Measurements from ENCODE around the gene CCL7.

CCL7 gene

DNA sequence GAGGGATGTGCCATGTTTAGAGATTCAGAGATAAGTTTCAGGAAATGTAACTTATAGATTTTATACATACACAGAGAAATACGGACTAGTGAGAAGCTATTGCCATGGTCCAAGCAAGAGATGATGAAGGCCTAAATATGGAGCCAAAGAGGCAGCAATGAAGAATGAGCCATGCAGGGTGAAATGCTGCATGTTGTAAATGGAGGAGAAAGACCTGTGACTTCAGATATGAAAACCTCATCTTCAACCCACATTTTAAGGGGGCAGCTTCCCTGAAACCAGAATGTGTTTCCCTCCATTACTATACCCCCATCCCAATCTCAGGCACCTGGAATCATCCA, 12.1 kb upstream of the CCL7 start:
- ChIA-PET CTCF (no interaction called here), POLR2A (no interaction called here)
- DNase-seq (ENCODE audit: extremely low spot score), result no peak
- TF ChIP-seq ZNF384 (IDR thresholded peaks at IDR 0.05) (no peak), TARDBP (IDR thresholded peaks at IDR 0.05) (no peak), SUZ12 (IDR thresholded peaks at IDR 0.05) (no peak), CTBP1 (IDR thresholded peaks at IDR 0.05; ENCODE audit: borderline replicate concordance) (no peak), LEF1 (IDR thresholded peaks at IDR 0.05; ENCODE audit: borderline replicate concordance) (no peak), BHLHE40 (IDR thresholded peaks at IDR 0.05; ENCODE audit: borderline replicate concordance) (no peak), HDGF (IDR thresholded peaks at IDR 0.05; ENCODE audit: borderline replicate concordance) (no peak), PKNOX1 (IDR thresholded peaks at IDR 0.05) (no peak), ELF4 (IDR thresholded peaks at IDR 0.05) (no peak), ARNT (IDR thresholded peaks at IDR 0.05) (no peak), FOXA1 (IDR thresholded peaks at IDR 0.05) (no peak), NFRKB (IDR thresholded peaks at IDR 0.05) (no peak), L3MBTL2 (conservative IDR thresholded peaks at IDR 0.05) (no peak), SP1 (IDR thresholded peaks at IDR 0.05) (no peak), FOXK2 (IDR thresholded peaks at IDR 0.05) (no peak)

- DNase-seq (ENCODE audit: extremely low spot score), result no peak
- no peak for TF ChIP-seq ZNF384 (IDR thresholded peaks at IDR 0.05)
- no peak for TF ChIP-seq HDGF (IDR thresholded peaks at IDR 0.05; ENCODE audit: borderline replicate concordance)
- TF ChIP-seq FOXK2 (IDR thresholded peaks at IDR 0.05), result no peak
- TF ChIP-seq SP1 (IDR thresholded peaks at IDR 0.05), result no peak
- no peak for TF ChIP-seq PKNOX1 (IDR thresholded peaks at IDR 0.05)
- TF ChIP-seq FOXA1 (IDR thresholded peaks at IDR 0.05), result no peak
- no peak for TF ChIP-seq L3MBTL2 (conservative IDR thresholded peaks at IDR 0.05)
- TF ChIP-seq ELF4 (IDR thresholded peaks at IDR 0.05), result no peak
- TF ChIP-seq CTBP1 (IDR thresholded peaks at IDR 0.05; ENCODE audit: borderline replicate concordance), result no peak
- TF ChIP-seq TARDBP (IDR thresholded peaks at IDR 0.05), result no peak
- no peak for TF ChIP-seq FOXM1 (IDR thresholded peaks at IDR 0.05; ENCODE audit: borderline replicate concordance)
- no peak for TF ChIP-seq LEF1 (IDR thresholded peaks at IDR 0.05; ENCODE audit: borderline replicate concordance)
- ChIA-PET CTCF (no interaction called here), POLR2A (no interaction called here)
These were observed 10.9 kb upstream of the CCL7 start for GRCh38 chr17:34259146-34259545.

- DNase-seq (ENCODE audit: extremely low spot score), result no peak
- TF ChIP-seq LEF1 (IDR thresholded peaks at IDR 0.05; ENCODE audit: borderline replicate concordance), result no peak
- TF ChIP-seq BHLHE40 (IDR thresholded peaks at IDR 0.05; ENCODE audit: borderline replicate concordance), result no peak
- TF ChIP-seq L3MBTL2 (conservative IDR thresholded peaks at IDR 0.05), result no peak
- TF ChIP-seq NFRKB (IDR thresholded peaks at IDR 0.05), result no peak
- TF ChIP-seq ELF4 (IDR thresholded peaks at IDR 0.05), result no peak
- no peak for TF ChIP-seq ARNT (IDR thresholded peaks at IDR 0.05)
- TF ChIP-seq CTBP1 (IDR thresholded peaks at IDR 0.05; ENCODE audit: borderline replicate concordance), result no peak
- no peak for TF ChIP-seq FOXA1 (IDR thresholded peaks at IDR 0.05)
- no peak for TF ChIP-seq FOXM1 (IDR thresholded peaks at IDR 0.05; ENCODE audit: borderline replicate concordance)
- no peak for TF ChIP-seq SUZ12 (IDR thresholded peaks at IDR 0.05)
- TF ChIP-seq FOXK2 (IDR thresholded peaks at IDR 0.05), result no peak
- ChIA-PET POLR2A (no interaction called here), CTCF (no interaction called here)
These were observed 9.2 kb upstream of the CCL7 start for GRCh38 chr17:34260861-34261260.

DNA sequence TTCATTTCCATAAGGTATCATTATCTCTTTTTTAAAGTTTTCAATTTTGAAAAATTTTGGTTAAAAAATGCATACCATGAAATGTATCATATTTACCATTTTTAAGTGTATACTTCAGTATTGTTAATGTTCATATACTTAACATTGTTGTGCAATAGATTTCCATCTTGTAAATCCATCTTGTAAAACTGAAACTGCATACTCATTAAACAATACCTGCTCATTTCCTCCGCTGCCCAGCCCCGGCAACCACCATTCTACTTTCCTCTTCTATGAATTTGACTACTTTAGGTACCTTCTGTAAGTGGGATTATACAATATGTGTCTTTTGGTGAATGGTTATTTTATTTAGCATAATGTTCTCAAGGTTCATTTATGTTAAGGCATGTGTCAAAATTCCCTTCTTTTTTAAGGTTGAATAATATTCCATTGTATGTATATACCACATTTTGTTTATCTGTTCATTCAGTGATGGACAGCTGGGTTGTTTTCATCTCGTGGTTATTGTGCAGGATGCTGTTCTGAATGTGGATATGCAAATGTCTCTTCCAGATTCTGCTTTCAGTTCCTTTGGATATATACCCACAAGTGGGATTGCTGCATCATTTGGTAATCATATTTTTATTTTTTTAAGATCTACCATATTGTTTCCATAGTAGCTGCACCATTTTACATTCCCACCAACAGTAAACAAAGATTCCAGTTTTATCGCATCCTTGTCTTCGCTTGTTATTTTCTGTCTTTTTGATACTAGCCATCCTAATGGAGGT, 8.3 kb upstream of the CCL7 start:
- no peak for TF ChIP-seq CTBP1 (IDR thresholded peaks at IDR 0.05; ENCODE audit: borderline replicate concordance)
- TF ChIP-seq FOXA1 (IDR thresholded peaks at IDR 0.05), result no peak
- no peak for TF ChIP-seq PKNOX1 (IDR thresholded peaks at IDR 0.05)
- TF ChIP-seq ZNF384 (IDR thresholded peaks at IDR 0.05), result no peak
- no peak for TF ChIP-seq LEF1 (IDR thresholded peaks at IDR 0.05; ENCODE audit: borderline replicate concordance)
- TF ChIP-seq SUZ12 (IDR thresholded peaks at IDR 0.05), result no peak
- TF ChIP-seq NFRKB (IDR thresholded peaks at IDR 0.05), result no peak
- no peak for TF ChIP-seq ELF4 (IDR thresholded peaks at IDR 0.05)
- TF ChIP-seq HDGF (IDR thresholded peaks at IDR 0.05; ENCODE audit: borderline replicate concordance), result no peak
- TF ChIP-seq L3MBTL2 (conservative IDR thresholded peaks at IDR 0.05), result no peak
- no peak for TF ChIP-seq FOXK2 (IDR thresholded peaks at IDR 0.05)
- no peak for TF ChIP-seq TARDBP (IDR thresholded peaks at IDR 0.05)
- TF ChIP-seq SP1 (IDR thresholded peaks at IDR 0.05), result no peak
- TF ChIP-seq ARNT (IDR thresholded peaks at IDR 0.05), result no peak
- TF ChIP-seq BHLHE40 (IDR thresholded peaks at IDR 0.05; ENCODE audit: borderline replicate concordance), result no peak
- no peak for TF ChIP-seq FOXM1 (IDR thresholded peaks at IDR 0.05; ENCODE audit: borderline replicate concordance)
- ChIA-PET POLR2A (no interaction called here), CTCF (no interaction called here)
- DNase-seq (ENCODE audit: extremely low spot score), result no peak

DNA sequence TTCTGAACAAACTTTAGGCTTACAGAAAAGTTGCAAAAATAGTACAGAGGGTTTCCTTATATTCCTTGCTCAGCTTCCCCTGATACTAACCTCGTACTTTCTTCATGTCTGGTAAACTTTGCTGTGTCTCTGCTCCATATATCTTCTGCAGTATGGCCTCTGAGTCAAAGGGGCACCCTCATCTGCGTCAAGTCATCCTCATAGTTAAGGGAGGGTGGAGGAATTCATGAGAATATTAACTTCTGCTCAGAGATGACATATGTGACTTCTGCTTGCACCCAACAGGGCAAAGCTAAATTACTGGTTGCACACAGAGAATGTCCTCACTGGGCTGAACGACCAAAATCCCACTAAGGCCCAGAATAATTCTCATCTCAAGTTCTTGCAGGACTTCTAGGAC, 4.3 kb upstream of the CCL7 start:
- POLR2A ChIA-PET, result no interaction called here

GRCh38 chr17:34275881-34276280, 5.9 kb downstream of the CCL7 start:
- no peak for TF ChIP-seq CTBP1 (IDR thresholded peaks at IDR 0.05; ENCODE audit: borderline replicate concordance)
- no peak for TF ChIP-seq L3MBTL2 (conservative IDR thresholded peaks at IDR 0.05)
- TF ChIP-seq SUZ12 (IDR thresholded peaks at IDR 0.05), result no peak
- no peak for TF ChIP-seq HDGF (IDR thresholded peaks at IDR 0.05; ENCODE audit: borderline replicate concordance)
- no peak for DNase-seq (ENCODE audit: extremely low spot score)
- CTCF ChIA-PET, result no interaction called here
- POLR2A ChIA-PET, result no interaction called here

More for the DNA sequence above, 4.3 kb upstream of the CCL7 start:
- no peak for TF ChIP-seq FOXK2 (IDR thresholded peaks at IDR 0.05)
- DNase-seq (ENCODE audit: extremely low spot score), result no peak
- CTCF ChIA-PET, result no interaction called here

Data from HEK293T (cell line).